Mesenchymal stem cell (in vitro differentiated cells and primary cell): ENCODE results near the gene PDE11A.

Source experiments
- DNase-seq: peaks from one replicate; pipeline ENCODE4 v3.0.0-alpha.2; 2013
- H2AFZ ChIP-seq: one replicate; pipeline ENCODE4 v1.6.1; 2013; ENCODE audit warnings: low read depth, mild to moderate bottlenecking, control low read depth, inconsistent platforms, low read length, moderate library complexity
- H2AK5ac ChIP-seq: 2 replicates; pipeline ENCODE4 v1.6.1; 2013; ENCODE audit warnings: low read length, moderate library complexity, mild to moderate bottlenecking, inconsistent platforms; ENCODE audit not compliant: severe bottlenecking
- H2BK120ac ChIP-seq: one replicate; pipeline ENCODE4 v1.6.1; 2013; ENCODE audit warnings: low read depth, mild to moderate bottlenecking, inconsistent platforms, low read length, moderate library complexity
- H2BK12ac ChIP-seq, 2 experiments: one replicate each; pipeline ENCODE4 v1.6.1; 2013; ENCODE audit warnings: inconsistent platforms in 2 of 2, low read length in 2 of 2, mild to moderate bottlenecking in 2 of 2, moderate library complexity in 2 of 2, control low read depth in 1 of 2
- H2BK15ac ChIP-seq: one replicate; pipeline ENCODE4 v1.6.1; 2013; ENCODE audit warnings: mild to moderate bottlenecking, low read depth, inconsistent platforms; ENCODE audit not compliant: poor library complexity, severe bottlenecking
- H2BK5ac ChIP-seq: 2 replicates; pipeline ENCODE4 v1.6.1; 2013; ENCODE audit warnings: low read depth, mild to moderate bottlenecking, low read length, control low read depth, inconsistent platforms; ENCODE audit not compliant: poor library complexity, severe bottlenecking
- H3K14ac ChIP-seq, 2 experiments: one replicate each; pipeline ENCODE4 v1.6.1; 2013; ENCODE audit warnings: inconsistent platforms in 2 of 2, low read length in 2 of 2, control low read depth in 1 of 2, mild to moderate bottlenecking in 1 of 2, moderate library complexity in 1 of 2
- H3K18ac ChIP-seq, 2 experiments: one replicate each; pipeline ENCODE4 v1.6.1; 2013; ENCODE audit warnings: inconsistent platforms in 2 of 2, low read length in 2 of 2, control low read depth in 1 of 2, low read depth in 1 of 2, mild to moderate bottlenecking in 1 of 2
- H3K23ac ChIP-seq, 2 experiments: one replicate each; pipeline ENCODE4 v1.6.1; 2013; ENCODE audit warnings: inconsistent platforms in 2 of 2, low read length in 2 of 2, mild to moderate bottlenecking in 2 of 2, moderate library complexity in 2 of 2, control low read depth in 1 of 2
- H3K27ac ChIP-seq: 2 replicates; pipeline ENCODE4 v1.5.1; 2013; ENCODE audit warnings: mild to moderate bottlenecking, moderate library complexity, low read length, control low read depth, inconsistent platforms; ENCODE audit not compliant: poor library complexity, severe bottlenecking
- H3K27me3 ChIP-seq, 2 experiments: 2 replicates each; pipeline versions ENCODE4 v1.6.1 to v1.7.0; 2013; ENCODE audit warnings: low read length in 2 of 2, mild to moderate bottlenecking in 2 of 2, moderate library complexity in 2 of 2, control low read depth in 1 of 2, inconsistent platforms in 1 of 2; ENCODE audit not compliant: control insufficient read depth in 1 of 2, insufficient read depth in 1 of 2
- H3K36me3 ChIP-seq, 2 experiments: 2 replicates each; pipeline versions ENCODE4 v1.6.1 to v1.7.0; 2013; ENCODE audit warnings: low read length in 2 of 2, control low read depth in 1 of 2, inconsistent platforms in 1 of 2, low read depth in 1 of 2, mild to moderate bottlenecking in 1 of 2; ENCODE audit not compliant: insufficient read depth in 2 of 2, control insufficient read depth in 1 of 2
- H3K4ac ChIP-seq, 2 experiments: one replicate each; pipeline ENCODE4 v1.6.1; 2013; ENCODE audit warnings: inconsistent platforms in 2 of 2, low read length in 2 of 2, mild to moderate bottlenecking in 2 of 2, moderate library complexity in 2 of 2, control low read depth in 1 of 2, low read depth in 1 of 2
- H3K4me1 ChIP-seq: 2 replicates; pipeline ENCODE4 v1.6.1; 2013; ENCODE audit warnings: low read depth, low read length, control low read depth; ENCODE audit not compliant: control insufficient read depth, insufficient read depth
- H3K4me2 ChIP-seq: 2 replicates; pipeline ENCODE4 v1.6.1; 2013; ENCODE audit warnings: low read length, mild to moderate bottlenecking, inconsistent platforms; ENCODE audit not compliant: poor library complexity, severe bottlenecking
- H3K4me3 ChIP-seq, 2 experiments: 2 replicates each; pipeline versions ENCODE4 v1.5.1 to v1.7.0; 2013; ENCODE audit warnings: low read length in 2 of 2, mild to moderate bottlenecking in 2 of 2, control low read depth in 1 of 2, low read depth in 1 of 2; ENCODE audit not compliant: insufficient read depth in 1 of 2
- H3K79me1 ChIP-seq: replicated peaks from 2 replicates; pipeline ENCODE4 v1.6.1; 2013; ENCODE audit warnings: mild to moderate bottlenecking, control low read depth, low read length, inconsistent platforms; ENCODE audit not compliant: poor library complexity, severe bottlenecking
- H3K9ac ChIP-seq: 2 replicates; pipeline ENCODE4 v1.7.0; 2013; ENCODE audit warnings: mild to moderate bottlenecking, low read length, moderate library complexity
- H3K9me3 ChIP-seq: 2 replicates; pipeline ENCODE4 v1.7.0; 2013; ENCODE audit warnings: mild to moderate bottlenecking, low read length; ENCODE audit not compliant: control insufficient read depth
- H4K8ac ChIP-seq: one replicate; pipeline ENCODE4 v1.6.1; 2013; ENCODE audit warnings: inconsistent platforms, mild to moderate bottlenecking, low read length, moderate library complexity
- H4K91ac ChIP-seq: one replicate; pipeline ENCODE4 v1.6.1; 2013; ENCODE audit warnings: mild to moderate bottlenecking, low read length, inconsistent platforms
- WGBS: methylation state at CpG from one replicate; pipeline ENCODE4 v1.1.7; 2013; ENCODE audit warnings: mixed read lengths; 5-methylcytosine and 5-hydroxymethylcytosine counted together

The PDE11A gene

DNA sequence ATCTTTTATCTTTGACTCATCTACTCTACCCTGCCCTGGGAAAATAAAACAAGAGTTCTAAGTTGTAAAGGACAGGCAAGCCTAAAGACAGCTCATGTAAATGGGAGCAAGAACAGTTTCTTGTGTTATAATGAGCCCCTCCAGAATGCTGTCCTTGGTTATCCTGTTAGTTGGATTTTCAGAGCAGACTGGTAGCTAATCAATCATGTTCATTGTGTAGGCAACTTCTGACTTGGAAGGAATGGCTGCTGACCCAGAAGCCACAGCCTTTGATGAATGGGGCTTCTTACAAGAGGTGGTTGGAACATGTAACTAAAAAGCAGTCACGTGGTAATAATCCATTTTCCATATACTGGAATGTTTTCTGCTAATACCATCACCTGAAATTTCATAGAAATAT lies 425.8 kb downstream of the PDE11A start:
- no peaks in the 10 kb centered on the region for H3K79me1 ChIP-seq
- H3K36me3 ChIP-seq, result no peaks in the 10 kb centered on the region
- no peaks in the 10 kb centered on the region for H3K9me3 ChIP-seq
- H3K27ac ChIP-seq, result no peak overlapping the region
- H3K14ac ChIP-seq, result no peak overlapping the region
- no peak overlapping the region for H3K18ac ChIP-seq
- H3K23ac ChIP-seq, result no peak overlapping the region
- no peak overlapping the region for H2BK5ac ChIP-seq
- no CpG with 5 or more reads among the region's 1 CpG for WGBS
- no peak overlapping the region for H3K9ac ChIP-seq
- no peak overlapping the region for H2BK12ac ChIP-seq
- H3K4me2 ChIP-seq, result no peak overlapping the region
- H2BK15ac ChIP-seq, result no peak overlapping the region
- no peak overlapping the region for H3K4ac ChIP-seq
- H4K91ac ChIP-seq, result no peak overlapping the region
- H2BK120ac ChIP-seq, result no peak overlapping the region
- DNase-seq, result no peak
- H3K4me3 ChIP-seq, result no peak overlapping the region
- H3K27me3 ChIP-seq, result peaks cover 3 to 13% of the 10 kb centered on the region in 2 experiments
- no peak overlapping the region for H2AK5ac ChIP-seq
- no peak overlapping the region for H2AFZ ChIP-seq
- H4K8ac ChIP-seq, result no peak overlapping the region
- no peaks in the 10 kb centered on the region for H3K4me1 ChIP-seq

DNA sequence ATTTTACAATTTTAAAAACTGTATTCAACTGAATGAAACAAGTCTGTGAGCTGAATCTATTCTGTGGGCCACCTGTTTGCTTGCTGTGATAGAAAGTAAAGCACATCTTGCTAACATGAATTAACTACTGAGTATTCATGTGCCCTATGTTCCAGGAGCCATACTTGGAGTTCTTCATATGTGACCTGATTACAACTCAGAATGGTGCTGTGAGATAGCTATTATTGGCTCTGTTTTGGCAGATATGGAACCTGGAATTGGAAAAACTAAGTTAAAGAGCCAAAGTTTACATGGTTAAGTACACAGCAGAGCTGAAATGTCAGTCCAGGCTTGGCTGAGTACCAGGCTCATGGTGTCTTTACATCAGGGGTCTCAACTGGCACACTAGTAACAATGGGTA lies 426.3 kb downstream of the PDE11A start:
- no peaks in the 10 kb centered on the region for H3K4me1 ChIP-seq
- no peak overlapping the region for H2BK120ac ChIP-seq
- no peaks in the 10 kb centered on the region for H3K9me3 ChIP-seq
- no peak overlapping the region for H3K9ac ChIP-seq
- no peak for DNase-seq
- no peak overlapping the region for H2BK12ac ChIP-seq
- no peak overlapping the region for H4K91ac ChIP-seq
- no peak overlapping the region for H3K4me2 ChIP-seq
- no peak overlapping the region for H3K4me3 ChIP-seq
- peaks cover 0 to 9% of the 10 kb centered on the region in 2 experiments for H3K27me3 ChIP-seq
- no peak overlapping the region for H2BK15ac ChIP-seq
- no peak overlapping the region for H2BK5ac ChIP-seq
- H2AFZ ChIP-seq, result no peak overlapping the region
- no peak overlapping the region for H4K8ac ChIP-seq
- no peak overlapping the region for H3K18ac ChIP-seq
- H3K36me3 ChIP-seq, result no peaks in the 10 kb centered on the region
- H3K4ac ChIP-seq, result no peak overlapping the region
- H3K79me1 ChIP-seq, result no peaks in the 10 kb centered on the region
- no peak overlapping the region for H3K14ac ChIP-seq
- no peak overlapping the region for H3K27ac ChIP-seq
- no peak overlapping the region for H3K23ac ChIP-seq
- no peak overlapping the region for H2AK5ac ChIP-seq

DNA sequence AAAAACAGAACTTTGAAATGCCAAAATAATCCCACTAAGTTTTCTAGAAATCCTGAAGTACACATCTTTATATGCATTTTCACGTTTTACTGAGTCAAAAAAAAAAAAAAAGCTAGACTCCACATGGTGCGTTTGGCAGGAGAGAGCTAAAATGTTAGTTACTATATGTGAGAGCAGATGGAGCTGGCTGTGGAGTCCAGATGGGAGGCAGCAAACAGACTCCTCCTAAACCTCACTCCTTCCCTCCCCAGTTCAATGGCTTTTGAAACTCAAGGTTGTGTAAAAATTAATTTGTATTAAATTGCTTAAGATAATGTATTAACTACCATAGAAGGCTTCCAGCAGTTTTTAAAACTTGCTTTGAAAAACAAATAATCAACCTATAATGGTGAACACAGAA lies 431.2 kb downstream of the PDE11A start:
- no peak overlapping the region for H2BK5ac ChIP-seq
- no CpG with 5 or more reads among the region's 2 CpGs for WGBS

DNA sequence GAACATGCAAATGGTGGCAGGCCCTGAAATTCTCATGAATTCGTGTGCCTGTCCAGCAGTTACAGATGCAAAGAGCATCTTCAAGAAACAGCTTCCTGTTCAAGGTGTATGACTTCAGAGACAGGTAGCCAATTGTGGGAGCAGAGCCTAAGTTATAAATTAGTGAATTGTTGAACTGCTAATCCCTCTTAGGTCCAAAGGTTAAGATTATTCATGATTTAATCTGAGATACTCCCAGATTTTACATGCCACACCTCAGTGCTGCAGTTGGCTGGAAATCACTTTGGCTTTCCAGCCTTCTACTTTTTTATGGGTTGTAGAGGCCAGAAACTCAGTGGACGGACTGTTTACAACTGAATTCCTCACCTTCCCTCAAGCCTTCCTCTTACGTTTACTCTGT lies 432.2 kb downstream of the PDE11A start:
- H4K91ac ChIP-seq, result no peak overlapping the region
- no peaks in the 10 kb centered on the region for H3K9me3 ChIP-seq
- no peak overlapping the region for H3K23ac ChIP-seq
- no peak overlapping the region for H3K4ac ChIP-seq
- no peaks in the 10 kb centered on the region for H3K4me1 ChIP-seq
- no peaks in the 10 kb centered on the region for H3K36me3 ChIP-seq
- peak overlapping the region; percentile 42 for H2AFZ ChIP-seq
- H3K4me3 ChIP-seq, result no peak overlapping the region
- no peak overlapping the region for H2AK5ac ChIP-seq
- H3K79me1 ChIP-seq, result no peaks in the 10 kb centered on the region
- no peak overlapping the region for H2BK5ac ChIP-seq
- H2BK120ac ChIP-seq, result no peak overlapping the region
- H3K27ac ChIP-seq, result no peak overlapping the region
- DNase-seq, result no peak
- H4K8ac ChIP-seq, result no peak overlapping the region
- no peak overlapping the region for H3K18ac ChIP-seq
- peaks cover 0 to 5% of the 10 kb centered on the region in 2 experiments for H3K27me3 ChIP-seq
- no peak overlapping the region for H3K14ac ChIP-seq
- H2BK15ac ChIP-seq, result no peak overlapping the region
- no peak overlapping the region for H3K9ac ChIP-seq
- no peak overlapping the region for H2BK12ac ChIP-seq
- WGBS, result 74% methylated on average over 3 of the region's 3 CpGs
- no peak overlapping the region for H3K4me2 ChIP-seq

More for the DNA sequence above, 431.2 kb downstream of the PDE11A start:
- no peak for DNase-seq
- Histone ChIP-seq H3K4me3 (no peak overlapping the region), H3K9ac (no peak overlapping the region), H3K4ac (no peak overlapping the region), H2BK12ac (no peak overlapping the region), H3K36me3 (no peaks in the 10 kb centered on the region), H3K18ac (no peak overlapping the region), H3K23ac (no peak overlapping the region), H4K91ac (no peak overlapping the region), H2BK120ac (no peak overlapping the region), H3K9me3 (no peaks in the 10 kb centered on the region), H2BK15ac (no peak overlapping the region), H3K27ac (no peak overlapping the region), H3K4me2 (no peak overlapping the region), H3K27me3 (peaks cover 0 to 5% of the 10 kb centered on the region in 2 experiments), H4K8ac (no peak overlapping the region), H2AFZ (no peak overlapping the region), H3K14ac (no peak overlapping the region), H3K79me1 (no peaks in the 10 kb centered on the region), H2AK5ac (no peak overlapping the region), H3K4me1 (no peaks in the 10 kb centered on the region)
